GM23338 (cell line): ENCODE data around the gene CHRM5.
A peak's percentile ranks its signal among the peaks of the same experiment; 100 is the strongest.

Source experiments
- CREB1 ChIP-seq: fragments of 250-450 bp; sonication (Bioruptor Pico); IDR thresholded peaks from 2 replicates; pipeline ENCODE4 v1.5.0; 2020; ENCODE audit warnings: low read depth, mild to moderate bottlenecking, moderate library complexity
- CTCF ChIP-seq, 2 experiments: fragments of 200-600 bp in 1 of 2; sonication (generic) in 1 of 2; conservative IDR thresholded peaks; 2 replicates each; pipeline versions ENCODE4 v1.5.1 to v1.6.1; 2016 to 2017; ENCODE audit warnings: antibody characterized with exemption in 2 of 2, low read depth in 2 of 2, mild to moderate bottlenecking in 2 of 2, moderate library complexity in 1 of 2
- REST ChIP-seq: IDR thresholded peaks from one replicate; pipeline ENCODE4 v1.6.1; 2018; ENCODE audit warnings: antibody characterized with exemption; ENCODE audit not compliant: unreplicated experiment

- no peak for TF ChIP-seq REST
- TF ChIP-seq CREB1: no peak
- peak; percentile 58 to 84 for TF ChIP-seq CTCF (conservative IDR thresholded peaks at IDR 0.05; ENCODE audit: low read depth in 2 of 2)
These were observed 25.8 kb downstream of the CHRM5 start for GRCh38 chr15:33994005-33994615.
